Renal cortex interstitium (tissue), 11 donors: Measurements from ENCODE around the gene SLX4IP. TPM values are rescaled to one million over a fixed set of nuclear protein-coding genes. Genes with fewer than 3 reads are reported as not detected.

Experiments
- DNase-seq, 11 donors: peaks; one replicate each; pipeline ENCODE4 v3.0.0-alpha.2; 2013; ENCODE audit warnings: low read depth in 9 of 11, low spot score in 4 of 11; ENCODE audit errors: extremely low read depth in 1 of 11
- polyA plus RNA-seq, 3 donors: library from polyadenylated mRNA; unstranded; fragments of 120-200 nt; gene quantifications; one replicate each; pipeline ENCODE4 v1.2.1, GENCODE V29; 2013; ENCODE audit not compliant: insufficient read length in 3 of 3

Gene SLX4IP
- polyA plus RNA-seq, 3 donors = 6.8 to 10.7 (median 8.3) TPM

DNA sequence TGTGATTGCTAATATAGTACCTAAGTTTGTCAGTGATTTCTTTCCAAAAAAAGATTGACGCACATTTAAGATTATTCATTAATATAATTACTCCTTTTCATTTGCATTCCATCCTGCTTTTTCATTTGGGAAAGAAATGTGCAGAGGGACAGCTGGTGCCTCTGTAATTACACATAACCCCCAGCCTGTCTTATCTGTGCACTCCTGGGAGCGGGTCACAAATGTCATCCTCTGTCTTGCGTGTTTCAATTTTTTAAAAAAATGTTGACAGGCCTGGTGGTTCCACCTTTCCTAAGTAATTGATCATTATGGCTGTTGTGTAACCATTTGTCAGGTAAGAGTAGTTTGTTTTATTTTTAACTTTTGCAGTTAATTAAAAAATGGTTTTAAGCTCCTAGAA is 92.7 kb downstream of the SLX4IP start:
- DNase-seq = no peak

DNA sequence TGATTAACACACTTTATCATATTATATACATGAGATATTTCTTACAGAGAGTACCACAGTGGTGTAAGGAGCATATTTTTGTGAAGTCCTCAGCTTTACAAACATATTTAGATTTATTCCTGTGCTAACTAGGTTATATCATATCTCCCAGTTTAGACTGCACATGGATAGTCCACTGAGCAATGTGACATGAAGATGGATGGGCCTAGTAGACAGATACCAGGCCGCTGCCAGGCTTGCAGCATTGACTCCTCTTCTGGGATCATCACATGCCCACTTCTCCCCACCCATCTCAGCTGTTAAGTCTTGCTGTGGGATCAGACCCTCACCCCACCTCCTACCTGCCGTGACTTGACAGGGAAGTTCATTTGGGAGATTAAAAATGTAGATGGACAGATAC is 95.8 kb downstream of the SLX4IP start:
- no peak for DNase-seq

DNA sequence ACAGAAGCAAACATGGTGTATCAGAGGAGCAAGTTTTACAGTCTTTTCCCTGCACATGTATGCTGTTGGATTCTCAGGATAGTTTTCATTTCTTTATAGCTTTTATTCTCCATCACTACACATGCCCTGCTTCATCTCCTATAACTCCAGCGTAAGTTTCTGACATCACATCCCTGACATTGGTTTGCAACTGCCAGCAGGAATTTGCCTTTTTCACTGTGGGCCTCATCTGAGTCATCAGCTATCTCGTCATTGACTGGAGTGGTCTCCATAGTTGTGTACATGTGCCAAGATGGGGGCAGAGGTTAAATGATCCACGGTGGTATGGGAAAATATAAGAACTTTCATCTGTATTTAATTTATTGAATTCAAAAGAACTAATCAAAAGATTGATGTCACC is 96.7 kb downstream of the SLX4IP start:
- DNase-seq = no peak

DNA sequence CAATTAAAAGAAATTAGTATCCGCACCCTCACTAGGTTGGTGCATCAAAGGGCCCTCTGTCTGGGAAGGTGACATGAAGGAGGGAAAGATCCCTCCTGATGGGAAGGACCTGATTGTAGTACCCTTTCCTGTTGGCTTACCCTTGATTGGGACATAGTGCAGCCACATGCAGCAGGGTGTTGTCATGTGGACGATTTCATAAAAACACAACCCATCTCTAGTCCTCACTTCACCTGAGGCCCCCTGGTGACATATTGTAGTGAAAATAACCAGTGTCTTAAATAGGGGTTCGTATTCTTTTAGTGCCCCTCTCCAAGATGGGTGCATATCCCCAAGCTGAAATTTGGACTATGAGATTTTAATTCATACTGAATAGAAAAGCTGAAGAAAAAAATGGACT is 97.3 kb downstream of the SLX4IP start:
- DNase-seq = no peak

DNA sequence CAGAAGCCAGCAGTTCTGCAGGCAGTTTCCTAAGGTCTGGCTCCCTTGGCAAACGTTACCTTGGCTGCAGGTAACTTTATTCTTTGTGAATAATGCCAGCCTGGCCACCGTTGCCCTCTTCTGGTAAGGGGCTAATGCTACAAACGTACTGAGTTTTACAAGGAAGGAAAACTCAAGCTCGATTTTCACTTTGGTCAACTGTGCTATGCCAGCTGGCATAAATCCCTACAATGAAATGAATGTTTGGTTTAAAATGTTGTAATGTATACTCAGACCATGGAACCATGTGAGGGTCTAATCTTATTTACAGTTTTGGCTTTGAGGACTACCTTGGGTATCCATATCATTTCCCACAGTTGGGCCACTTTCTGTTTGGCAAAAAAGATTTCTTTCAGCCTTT is 101.4 kb downstream of the SLX4IP start:
- no peak for DNase-seq

DNA sequence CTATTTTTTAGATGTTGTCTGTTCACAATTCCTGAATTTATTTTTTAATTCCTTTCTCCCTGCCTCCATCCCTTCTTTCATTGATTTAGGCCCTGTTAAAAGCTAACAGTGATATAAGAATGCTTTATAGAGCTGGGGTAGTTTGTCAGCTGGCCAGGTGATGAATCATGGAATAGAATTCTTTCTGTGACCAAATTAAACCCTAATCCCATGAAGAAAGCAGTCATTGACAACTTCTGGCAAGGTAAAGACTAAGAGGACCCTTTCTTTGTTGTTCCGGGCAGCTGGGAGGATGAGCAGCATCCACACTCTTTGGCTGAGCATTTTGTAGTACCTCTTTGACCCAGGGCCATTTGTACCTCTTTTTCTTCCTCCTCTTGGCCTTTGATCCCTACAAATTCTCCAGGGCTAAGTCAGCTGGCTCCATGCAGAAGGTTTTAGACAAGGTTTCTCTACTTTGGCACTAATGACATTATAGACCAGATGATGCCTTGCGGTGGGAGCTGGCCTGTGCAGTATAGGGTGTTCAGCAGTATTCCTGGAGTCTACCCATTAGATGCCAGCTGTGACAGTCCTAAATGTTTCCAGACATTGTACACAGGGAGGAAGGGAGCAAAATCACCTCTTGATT is 102.9 kb downstream of the SLX4IP start:
- DNase-seq = no peak

DNA sequence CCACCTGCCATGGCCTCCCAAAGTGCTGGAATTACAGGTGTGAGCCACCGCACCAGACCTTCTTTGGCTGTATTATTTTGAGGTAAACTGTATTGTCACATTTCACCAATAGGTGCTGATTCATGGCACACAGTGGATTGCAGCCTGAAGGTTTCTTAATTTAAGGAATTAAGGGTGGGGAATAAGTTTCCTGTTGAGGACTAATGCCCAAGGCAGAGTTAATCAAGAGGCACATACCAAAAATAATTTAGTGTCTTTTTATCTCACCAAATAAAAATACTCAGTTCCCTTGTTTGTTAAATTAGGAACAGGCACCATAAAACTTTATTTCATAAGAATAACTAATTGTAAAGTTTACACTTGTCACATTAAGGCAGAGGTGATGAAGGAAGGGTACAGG is 103.7 kb downstream of the SLX4IP start:
- DNase-seq = no peak

DNA sequence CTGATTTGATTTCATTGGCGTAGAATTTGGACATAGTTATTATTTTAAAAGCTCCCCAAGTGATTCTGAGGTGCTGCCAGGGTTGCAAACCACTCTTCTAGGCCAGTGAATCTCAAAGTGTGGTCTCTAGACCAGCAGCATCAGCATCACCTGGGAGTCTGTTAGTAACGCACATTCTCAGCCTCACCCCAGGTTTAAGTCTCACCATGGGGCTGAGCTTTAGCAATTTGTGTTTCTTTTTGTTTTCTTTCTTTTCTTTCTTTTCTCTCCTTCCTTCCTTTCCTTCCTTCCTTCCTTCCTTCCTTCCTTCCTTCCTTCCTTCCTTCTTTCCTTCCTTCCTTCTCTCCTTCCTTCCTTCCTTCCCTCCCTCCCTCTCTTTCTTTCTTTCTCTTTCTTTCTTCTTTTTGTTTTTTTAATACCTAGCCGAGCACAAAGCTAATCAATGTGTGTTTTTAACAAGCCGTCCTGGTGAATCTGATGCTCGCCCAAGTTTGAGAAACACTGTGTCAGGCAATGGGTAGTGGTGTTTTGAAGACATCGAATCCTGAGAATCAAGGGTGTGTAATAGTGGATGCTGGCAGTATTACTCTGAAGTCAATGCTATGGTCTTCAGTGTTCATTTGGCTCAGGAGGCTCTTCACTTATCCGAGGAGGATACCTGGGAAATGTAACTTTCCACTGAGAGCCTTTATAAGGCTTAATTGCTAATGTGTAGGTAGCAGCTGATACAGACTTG is 104.9 kb downstream of the SLX4IP start:
- no peak for DNase-seq

DNA sequence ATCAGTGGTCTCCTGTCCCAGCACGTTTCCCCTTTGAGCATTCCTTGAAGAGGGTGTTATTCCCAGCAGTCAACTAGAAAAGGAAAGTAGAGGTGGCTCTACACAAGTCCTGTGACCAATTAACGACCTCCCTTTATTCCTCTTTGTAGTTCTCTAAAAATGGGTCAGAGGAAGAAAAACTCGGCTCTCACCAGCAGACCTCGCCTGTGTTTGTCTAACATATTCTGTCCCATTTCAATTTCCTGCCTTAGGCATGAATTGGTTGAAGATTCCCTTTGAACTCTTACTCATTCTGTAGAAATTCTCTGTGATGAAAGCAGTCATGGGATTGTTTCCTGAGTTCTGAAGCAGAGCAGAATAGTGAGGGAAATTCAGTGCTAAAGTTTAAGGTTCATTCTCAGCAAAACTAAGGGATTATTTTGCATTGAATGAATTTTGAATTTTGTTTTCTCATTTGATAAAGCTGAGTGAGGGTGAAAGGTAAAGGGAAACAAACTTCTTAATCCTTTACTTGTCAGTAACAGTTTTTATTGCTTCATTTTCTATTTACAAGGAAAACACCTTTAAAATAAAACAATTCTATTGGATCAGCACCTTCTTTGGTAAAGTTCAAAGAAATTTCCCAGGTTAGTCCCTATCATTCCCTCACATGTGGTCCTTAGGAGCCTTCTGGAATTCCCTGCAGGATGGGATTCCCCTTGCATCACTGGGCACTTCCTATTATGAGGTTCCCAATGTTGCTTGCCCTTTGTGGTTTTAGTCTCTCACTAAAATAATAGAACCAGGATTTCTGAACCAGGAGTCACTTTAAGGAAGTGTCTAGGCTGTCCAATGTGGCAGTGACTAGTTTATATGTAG is 105.8 kb downstream of the SLX4IP start:
- peak in 1 of 11 donors; percentile 40 for DNase-seq

DNA sequence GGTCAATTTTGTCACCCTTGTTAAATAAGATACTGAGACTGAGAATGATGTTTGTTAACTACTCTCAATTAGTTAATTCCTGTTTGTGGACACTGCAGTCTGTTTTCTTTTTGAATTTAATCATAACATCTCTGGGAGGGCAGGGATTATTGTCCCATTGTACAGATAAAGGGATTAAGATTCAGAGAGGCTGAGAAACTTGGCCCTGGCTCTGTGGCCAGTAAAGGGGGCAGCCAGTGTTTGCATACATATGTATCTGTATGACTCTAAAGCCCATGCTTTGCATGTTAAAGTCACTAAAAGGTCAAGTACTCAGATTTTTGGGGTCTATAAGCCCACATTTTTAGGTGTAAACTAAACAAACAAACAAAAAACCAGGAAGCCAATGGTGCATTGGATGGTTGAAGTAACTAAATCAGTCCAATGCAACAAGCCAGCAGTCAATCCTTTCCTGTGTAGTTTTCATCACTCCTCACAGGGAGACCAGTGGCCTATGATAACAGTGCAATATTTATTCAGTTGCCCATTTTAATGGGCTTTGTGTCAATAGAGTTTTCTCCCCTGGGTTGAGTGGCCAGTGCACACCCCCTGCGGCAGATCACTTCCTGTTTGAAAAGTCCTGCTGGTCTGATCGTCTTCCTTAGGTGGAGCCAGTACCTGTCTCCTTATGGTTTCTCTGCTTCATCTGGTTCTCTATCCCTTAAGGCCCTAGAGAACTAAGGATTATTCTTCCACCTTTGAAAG is 106.7 kb downstream of the SLX4IP start:
- no peak for DNase-seq

DNA sequence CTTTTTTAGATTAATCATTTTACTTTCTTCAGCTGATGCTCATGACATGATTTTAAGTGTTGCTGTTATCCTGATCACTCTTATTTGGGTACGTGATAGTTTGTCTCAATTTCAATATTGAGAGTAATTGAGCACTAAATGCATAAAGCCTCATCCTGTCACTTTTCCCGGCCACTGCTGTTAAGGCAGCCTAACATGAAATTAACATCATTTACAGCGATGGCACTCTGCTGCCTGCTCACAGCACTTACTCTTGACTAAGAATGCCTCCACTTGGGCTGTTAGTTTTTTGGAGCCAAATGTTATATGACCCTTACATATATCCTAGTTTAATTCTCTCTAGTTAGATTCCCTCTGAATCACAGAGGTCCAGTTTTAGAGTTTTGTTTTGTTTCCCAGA is 107.3 kb downstream of the SLX4IP start:
- DNase-seq = no peak

DNA sequence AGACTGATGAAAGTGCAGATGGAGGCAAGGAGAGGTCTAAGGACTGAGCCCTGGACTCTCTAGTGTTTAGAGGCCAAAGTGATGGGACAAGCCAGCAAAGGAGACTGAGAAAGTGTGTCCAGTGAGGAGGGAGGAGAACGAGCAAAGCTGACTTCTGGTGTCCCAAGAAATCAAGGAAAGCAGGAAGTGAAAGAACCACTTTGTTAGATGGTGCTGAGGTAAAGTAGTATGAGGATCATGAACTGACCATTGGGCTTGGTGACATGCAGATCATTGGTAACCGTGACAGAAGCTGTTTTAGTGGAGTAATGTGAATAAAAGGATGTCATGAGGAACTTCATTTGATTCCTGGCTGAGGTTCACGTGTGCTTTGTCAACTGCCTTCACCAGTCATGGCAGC is 108.4 kb downstream of the SLX4IP start:
- no peak for DNase-seq

DNA sequence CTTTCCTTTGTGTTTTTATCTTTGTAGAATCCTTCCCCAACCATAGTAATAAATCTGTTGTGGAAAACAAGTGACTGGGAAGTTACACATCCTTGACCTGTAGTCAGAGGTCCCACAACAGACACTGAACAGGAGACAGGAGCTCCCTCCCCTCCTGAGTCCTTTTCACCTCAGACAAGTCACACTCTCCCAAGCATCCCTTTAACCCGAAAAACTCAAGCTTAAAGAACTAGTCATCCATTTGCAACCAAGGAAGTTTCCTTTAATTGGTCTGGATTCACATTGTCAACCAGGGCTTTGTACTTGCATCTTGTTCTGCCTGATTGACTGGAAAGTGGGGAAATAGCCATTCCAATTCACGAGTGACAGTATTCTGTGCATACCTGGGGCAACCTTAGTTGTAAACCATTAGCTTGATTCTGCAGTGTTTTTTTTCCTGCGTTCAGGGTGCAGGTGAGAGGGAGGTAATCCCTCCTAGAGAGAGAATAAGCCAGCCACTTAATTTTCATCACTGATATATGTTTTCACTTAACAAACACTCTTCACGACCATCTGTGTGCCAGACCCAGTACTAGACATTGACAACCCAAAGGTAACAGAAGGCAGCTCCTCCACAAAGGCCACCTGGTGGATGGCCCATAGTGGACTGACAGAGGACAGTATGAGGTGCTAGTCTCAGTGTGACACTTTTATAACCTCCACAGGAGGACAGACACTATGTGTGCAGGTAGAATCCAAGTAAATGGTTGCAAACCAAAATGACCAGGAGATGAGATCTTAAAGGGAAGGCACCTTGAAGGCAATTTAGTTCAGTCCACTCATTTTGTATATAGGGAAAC is 112.4 kb downstream of the SLX4IP start:
- DNase-seq = no peak

DNA sequence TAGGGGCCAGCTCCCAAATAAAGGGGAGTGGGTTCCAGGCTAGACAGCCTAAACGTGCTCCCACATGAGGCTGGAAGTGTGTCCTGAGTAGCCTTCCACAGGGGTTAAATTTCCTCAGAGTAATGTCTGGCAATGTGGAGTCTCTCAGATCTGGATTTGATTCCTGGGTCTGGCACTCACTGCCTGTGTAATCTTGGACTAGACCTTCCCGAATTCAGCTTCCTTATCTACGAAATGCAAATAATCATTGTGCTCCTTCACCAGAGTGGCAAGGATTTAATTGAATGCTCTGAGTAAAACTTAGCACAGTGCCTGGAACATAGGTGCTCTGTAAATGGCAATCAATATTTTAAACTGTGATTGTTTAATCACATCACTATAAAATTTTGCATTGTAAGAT is 114.4 kb downstream of the SLX4IP start:
- no peak for DNase-seq

DNA sequence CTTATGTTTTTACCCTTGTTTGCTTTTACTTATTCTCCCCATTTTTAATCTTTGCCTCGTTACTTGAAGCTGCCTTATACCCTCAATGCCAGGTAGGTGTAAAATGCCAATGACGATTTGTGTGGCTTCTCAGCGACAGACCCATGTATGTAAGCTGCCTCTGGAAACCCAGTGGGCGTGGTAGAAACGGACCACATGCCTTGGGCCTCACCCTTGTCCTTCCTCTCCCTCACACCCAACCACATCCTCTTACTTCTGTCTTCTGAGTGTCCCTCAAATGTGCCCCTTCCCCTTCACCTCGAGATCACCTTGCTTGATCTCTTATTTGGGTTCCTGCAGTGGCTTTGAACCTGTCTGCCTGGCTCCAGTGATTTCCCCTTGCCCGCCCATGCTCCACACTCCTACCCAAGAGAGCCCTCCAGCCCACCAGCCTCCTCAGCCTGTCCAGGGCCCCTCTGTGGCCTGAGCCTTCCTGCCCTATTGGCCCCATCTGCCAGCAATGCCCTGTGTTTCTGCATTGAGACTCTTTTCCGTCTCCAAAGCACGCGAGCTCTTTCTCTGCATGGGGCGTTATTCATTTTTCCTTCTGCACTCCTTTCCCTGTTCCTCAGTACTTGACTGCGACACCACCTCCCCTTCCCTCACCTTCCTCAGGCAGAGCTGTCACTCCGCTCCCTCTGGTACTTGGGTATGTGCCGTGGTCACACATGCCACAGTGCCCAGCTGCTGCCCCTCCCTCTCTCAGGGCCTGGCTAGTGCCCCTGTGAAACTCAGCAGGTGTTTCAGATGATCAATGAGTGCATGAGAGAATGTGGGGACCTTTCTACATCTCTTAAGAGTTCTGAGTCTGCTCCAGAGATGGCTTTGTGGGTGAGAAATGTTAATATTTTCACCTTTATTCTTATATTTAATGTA is 115.4 kb downstream of the SLX4IP start:
- no peak for DNase-seq

DNA sequence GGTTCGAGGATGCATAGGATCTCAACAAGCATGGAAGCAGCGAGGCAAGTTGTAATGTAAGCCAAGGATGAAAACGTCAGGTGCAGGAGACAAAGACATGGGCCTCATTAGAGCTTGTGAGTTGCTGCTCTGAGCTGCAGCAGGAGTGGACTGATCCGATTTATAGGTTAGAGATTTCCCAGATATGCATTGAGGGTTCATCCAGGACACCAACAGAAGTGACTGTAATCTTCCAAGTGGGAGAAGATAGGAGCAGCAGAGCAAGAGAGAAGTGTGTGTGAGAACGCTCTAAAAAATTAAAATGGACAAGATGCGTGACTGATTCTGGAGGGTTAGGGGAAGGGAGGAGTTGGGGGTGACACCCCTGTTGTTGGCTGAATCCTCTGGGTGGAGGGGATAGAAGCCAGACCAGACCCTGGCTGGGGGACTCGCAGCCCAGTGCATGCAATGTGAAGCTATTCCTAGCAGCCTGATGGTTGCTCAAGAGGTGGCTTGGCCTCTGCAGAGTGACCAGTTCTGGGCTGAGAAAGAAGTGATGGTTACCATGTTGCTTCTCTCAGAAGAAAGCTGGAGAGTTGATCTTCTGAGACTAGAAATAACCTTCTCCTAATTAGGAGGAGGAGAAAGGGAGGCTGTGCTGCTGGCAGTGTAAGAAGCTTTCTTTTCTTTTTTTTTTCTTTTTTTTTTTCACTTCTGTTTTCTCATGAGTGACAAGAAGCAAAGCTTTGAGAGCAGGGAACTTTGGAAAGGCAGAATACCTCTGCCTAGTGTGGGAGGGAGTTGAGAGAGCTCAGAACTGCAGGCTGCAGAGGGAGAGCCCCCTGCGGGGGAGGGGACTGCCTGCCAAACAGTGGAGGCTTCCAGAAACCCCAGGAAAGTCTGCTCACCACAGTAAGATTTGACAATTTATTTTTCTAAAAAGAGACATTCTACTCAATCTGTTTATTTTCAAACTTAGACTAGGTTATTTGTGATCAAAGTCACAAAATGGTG is 116.9 kb downstream of the SLX4IP start:
- no peak for DNase-seq
